ENCODE measurements around the gene DCLK1. TPM values are rescaled to one million over a fixed set of nuclear protein-coding genes. Genes with fewer than 3 reads are reported as not detected.

The DCLK1 gene
- total RNA-seq, 1 experiment from 2014 or later: not detected

DNA sequence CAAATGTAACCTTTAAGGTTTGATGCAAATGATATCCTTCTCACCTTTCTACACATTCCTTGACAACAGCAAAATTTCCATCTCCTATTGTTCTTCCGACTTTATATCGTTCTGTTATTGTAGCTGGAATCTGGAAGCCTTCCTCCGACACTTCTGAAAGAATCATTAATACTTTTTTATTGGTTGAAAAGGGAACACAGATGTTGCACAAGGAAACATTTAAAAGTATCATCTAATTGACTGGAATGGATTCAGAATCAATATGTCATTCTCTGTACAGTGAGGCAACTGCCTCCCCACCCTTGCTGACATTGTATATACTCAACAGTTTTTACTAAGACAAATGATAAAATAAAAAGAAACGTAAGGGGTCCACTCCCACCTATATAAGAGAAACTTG is 295.2 kb downstream of the DCLK1 start:
- TF ChIP-seq REST (IDR thresholded peaks at IDR 0.05; ENCODE audit: insufficient read depth in 1 of 2, low read depth in 2 of 2, low read length in 1 of 2): no peak
- TF ChIP-seq, protein P1, sequence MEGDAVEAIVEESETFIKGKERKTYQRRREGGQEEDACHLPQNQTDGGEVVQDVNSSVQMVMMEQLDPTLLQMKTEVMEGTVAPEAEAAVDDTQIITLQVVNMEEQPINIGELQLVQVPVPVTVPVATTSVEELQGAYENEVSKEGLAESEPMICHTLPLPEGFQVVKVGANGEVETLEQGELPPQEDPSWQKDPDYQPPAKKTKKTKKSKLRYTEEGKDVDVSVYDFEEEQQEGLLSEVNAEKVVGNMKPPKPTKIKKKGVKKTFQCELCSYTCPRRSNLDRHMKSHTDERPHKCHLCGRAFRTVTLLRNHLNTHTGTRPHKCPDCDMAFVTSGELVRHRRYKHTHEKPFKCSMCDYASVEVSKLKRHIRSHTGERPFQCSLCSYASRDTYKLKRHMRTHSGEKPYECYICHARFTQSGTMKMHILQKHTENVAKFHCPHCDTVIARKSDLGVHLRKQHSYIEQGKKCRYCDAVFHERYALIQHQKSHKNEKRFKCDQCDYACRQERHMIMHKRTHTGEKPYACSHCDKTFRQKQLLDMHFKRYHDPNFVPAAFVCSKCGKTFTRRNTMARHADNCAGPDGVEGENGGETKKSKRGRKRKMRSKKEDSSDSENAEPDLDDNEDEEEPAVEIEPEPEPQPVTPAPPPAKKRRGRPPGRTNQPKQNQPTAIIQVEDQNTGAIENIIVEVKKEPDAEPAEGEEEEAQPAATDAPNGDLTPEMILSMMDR (IDR thresholded peaks at IDR 0.05): no peak
- no peak for TF ChIP-seq SIN3A (IDR thresholded peaks at IDR 0.05; ENCODE audit: borderline replicate concordance, insufficient read depth, low read depth, low read length)
- no peak for TF ChIP-seq TCF7L2 (IDR thresholded peaks at IDR 0.05; ENCODE audit: low read depth, low read length)
- TF ChIP-seq POLR2AphosphoS5 (IDR thresholded peaks at IDR 0.05; ENCODE audit: low read depth, low read length): no peak
- CTCF ChIA-PET: no interaction called here

GRCh38 chr13:35833608-35834275 is 297.4 kb downstream of the DCLK1 start:
- in situ Hi-C loops (cut with HindIII; ENCODE audit: low pct_unique_long_range_greater_than_20kb, low sequenced_read_pairs): no loop called here
- DNase-seq (ENCODE audit: low read depth, low spot score): no peak

More for the DNA sequence above, 295.2 kb downstream of the DCLK1 start:
- in situ Hi-C loops (cut with HindIII; ENCODE audit: low pct_unique_long_range_greater_than_20kb, low sequenced_read_pairs): no loop called here
- Histone ChIP-seq H3K36me3 (ENCODE audit: control insufficient read depth, insufficient read depth, low read length) (no peaks in the 10 kb centered on the region), H3K9me3 (ENCODE audit: control insufficient read depth, insufficient read depth, low read depth, low read length) (no peaks in the 10 kb centered on the region), H3K27ac (ENCODE audit: low read length) (no peak overlapping the region), H3K27me3 (ENCODE audit: control insufficient read depth, insufficient read depth, low read length) (no peaks in the 10 kb centered on the region), H3K4me1 (ENCODE audit: control insufficient read depth, insufficient read depth, low read length) (no peaks in the 10 kb centered on the region), H3K4me3 (ENCODE audit: low read depth in 2 of 2, low read length in 2 of 2) (no peak overlapping the region)
- intact Hi-C loops (cut with micrococcal nuclease; ENCODE audit: unreplicated experiment): no loop called here
- ATAC-seq (no peak), DNase-seq (ENCODE audit: low read depth, low spot score) (no peak)
- BruUV-seq (replicated peaks): no TSS peak
- POLR2A ChIA-PET: no interaction called here

More at GRCh38 chr13:35833608-35834275, 297.4 kb downstream of the DCLK1 start:
- ATAC-seq: no peak
- no peaks in the 10 kb centered on the region for H3K36me3 ChIP-seq (ENCODE audit: control insufficient read depth, insufficient read depth, low read length)
- no peaks in the 10 kb centered on the region for H3K4me1 ChIP-seq (ENCODE audit: control insufficient read depth, insufficient read depth, low read length)
- TF ChIP-seq POLR2AphosphoS5 (IDR thresholded peaks at IDR 0.05; ENCODE audit: low read depth, low read length) (no peak), REST (IDR thresholded peaks at IDR 0.05; ENCODE audit: insufficient read depth in 1 of 2, low read depth in 2 of 2, low read length in 1 of 2) (no peak), TCF7L2 (IDR thresholded peaks at IDR 0.05; ENCODE audit: low read depth, low read length) (no peak), SIN3A (IDR thresholded peaks at IDR 0.05; ENCODE audit: borderline replicate concordance, insufficient read depth, low read depth, low read length) (no peak)
- TF ChIP-seq, protein P1 (IDR thresholded peaks at IDR 0.05): no peak
- no peaks in the 10 kb centered on the region for H3K9me3 ChIP-seq (ENCODE audit: control insufficient read depth, insufficient read depth, low read depth, low read length)
- no peak overlapping the region for H3K4me3 ChIP-seq (ENCODE audit: low read depth in 2 of 2, low read length in 2 of 2)
- no peaks in the 10 kb centered on the region for H3K27me3 ChIP-seq (ENCODE audit: control insufficient read depth, insufficient read depth, low read length)
- H3K27ac ChIP-seq (ENCODE audit: low read length): no peak overlapping the region
- intact Hi-C loops (cut with micrococcal nuclease; ENCODE audit: unreplicated experiment): no loop called here
- ChIA-PET POLR2A (no interaction called here), CTCF (no interaction called here)
- BruUV-seq (replicated peaks): no TSS peak
